DND-41 (cell line): Measurements from ENCODE around the gene TRIM7.

Source experiments
- ATAC-seq: fragments of 200-7000 bp; cut with Tn5 transposase; 3 replicates; pipeline ENCODE4 v1.9.1; 2021; ENCODE audit warnings: low read depth; ENCODE audit not compliant: insufficient read depth
- DNase-seq: peaks from one replicate; pipeline ENCODE4 v3.0.0-alpha.2; 2020
- H2AFZ ChIP-seq: 2 replicates; pipeline ENCODE4 v1.6.0; 2012; ENCODE audit warnings: low read depth, low read length
- H3K27ac ChIP-seq: 2 replicates; pipeline ENCODE4 v1.5.1; 2012; ENCODE audit warnings: low read length, inconsistent platforms
- H3K27me3 ChIP-seq: fragments of 200-600 bp; sonication (generic); 2 replicates; pipeline ENCODE4 v1.6.0; 2012; ENCODE audit warnings: low read length, mild to moderate bottlenecking, inconsistent platforms; ENCODE audit not compliant: insufficient read depth, poor library complexity
- H3K36me3 ChIP-seq: 2 replicates; pipeline ENCODE4 v1.5.1; 2012; ENCODE audit warnings: low read length, inconsistent platforms; ENCODE audit not compliant: insufficient read depth
- H3K4me1 ChIP-seq: 2 replicates; pipeline ENCODE4 v1.5.1; 2012; ENCODE audit warnings: mild to moderate bottlenecking, low read length; ENCODE audit not compliant: insufficient read depth
- H3K4me2 ChIP-seq: 2 replicates; pipeline ENCODE4 v1.6.0; 2012; ENCODE audit warnings: mild to moderate bottlenecking, moderate library complexity, low read length, inconsistent platforms; ENCODE audit not compliant: insufficient read depth
- H3K4me3 ChIP-seq, 2 experiments: fragments of 200-600 bp in 1 of 2; shearing (Covaris generic) in 1 of 2; 2 replicates each; pipeline ENCODE4 v1.5.1; 2012 to 2016; ENCODE audit warnings: inconsistent platforms in 2 of 2, low read length in 2 of 2, mild to moderate bottlenecking in 2 of 2, low read depth in 1 of 2, moderate library complexity in 1 of 2
- H3K79me2 ChIP-seq: 2 replicates; pipeline ENCODE4 v1.6.0; 2012; ENCODE audit warnings: low read length, inconsistent platforms; ENCODE audit not compliant: insufficient read depth
- H3K9ac ChIP-seq: 2 replicates; pipeline ENCODE4 v1.6.0; 2012; ENCODE audit warnings: low read depth, mild to moderate bottlenecking, inconsistent platforms, low read length, moderate library complexity
- H3K9me3 ChIP-seq: 2 replicates; pipeline ENCODE4 v1.5.1; 2012; ENCODE audit warnings: low read length, moderate library complexity, mild to moderate bottlenecking, inconsistent platforms; ENCODE audit not compliant: insufficient read depth, severe bottlenecking
- H4K20me1 ChIP-seq: 2 replicates; pipeline ENCODE4 v1.6.0; 2012; ENCODE audit warnings: low read length; ENCODE audit not compliant: insufficient read depth
- CTCF ChIP-seq: IDR thresholded peaks from 2 replicates; pipeline ENCODE4 v1.5.1; 2012; ENCODE audit warnings: borderline replicate concordance, low read length, moderate library complexity, mild to moderate bottlenecking; ENCODE audit not compliant: poor library complexity, severe bottlenecking; ENCODE audit errors: extremely low read depth
- EZH2 ChIP-seq: IDR thresholded peaks from 3 replicates; pipeline ENCODE4 v1.6.1; 2012; ENCODE audit warnings: borderline replicate concordance, low read depth, mild to moderate bottlenecking, moderate library complexity, low read length, inconsistent platforms; ENCODE audit not compliant: severe bottlenecking

TRIM7 gene

DNA sequence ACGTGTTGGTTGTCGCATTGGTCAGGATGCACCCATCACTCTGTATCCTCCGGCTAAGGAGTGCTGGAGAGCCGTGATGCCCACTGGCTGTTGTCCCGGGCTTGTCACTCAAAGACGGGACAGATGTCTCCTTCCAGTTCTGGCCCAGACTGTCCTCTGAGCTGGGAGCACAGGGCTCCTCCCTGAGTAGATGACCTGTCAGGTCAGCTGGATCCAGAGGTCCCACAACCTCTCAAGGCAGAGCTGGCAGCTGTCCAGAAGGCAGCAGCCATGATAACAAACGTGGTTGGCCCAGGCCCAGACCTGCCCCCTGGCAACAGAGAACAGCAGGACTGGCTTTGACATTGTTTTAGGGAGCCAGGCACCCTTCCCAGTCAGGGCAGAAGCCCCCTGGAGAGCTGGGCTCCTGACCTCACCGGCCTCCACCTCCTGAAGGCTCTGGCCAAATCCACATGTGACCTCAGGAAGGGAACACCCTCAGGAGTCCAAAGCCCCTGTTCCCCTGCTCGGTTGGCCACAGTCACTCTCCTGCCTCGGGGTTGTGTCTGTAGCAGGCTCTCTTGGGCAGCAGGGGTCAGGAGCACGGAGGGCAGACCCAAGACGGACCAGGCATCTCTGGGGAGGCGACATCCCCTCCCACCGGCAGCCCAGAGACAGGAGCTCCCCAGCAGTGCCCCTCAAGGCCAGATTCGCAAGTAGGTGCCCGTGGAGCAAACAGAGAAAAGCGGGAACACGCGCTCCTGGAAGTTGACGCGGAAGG, 10.3 kb downstream of the TRIM7 start:
- ATAC-seq: no peak

GRCh38 chr5:181193656-181194055, 11.3 kb downstream of the TRIM7 start:
- Histone ChIP-seq H2AFZ (no peak overlapping the region), H3K27me3 (no peaks in the 10 kb centered on the region), H3K9ac (no peak overlapping the region), H3K4me1 (peaks cover 35% of the 10 kb centered on the region), H3K36me3 (no peaks in the 10 kb centered on the region; the same call in 1 of the 2 replicates), H3K27ac (no peak overlapping the region), H3K4me3 (no peak overlapping the region), H3K79me2 (peaks cover 9% of the 10 kb centered on the region), H3K9me3 (no peaks in the 10 kb centered on the region), H4K20me1 (no peaks in the 10 kb centered on the region), H3K4me2 (no peak overlapping the region)
- no peak for DNase-seq
- TF ChIP-seq CTCF (no peak), EZH2 (no peak)
- ATAC-seq: no peak

More for the DNA sequence above, 10.3 kb downstream of the TRIM7 start:
- TF ChIP-seq CTCF: no peak
- no peak for TF ChIP-seq EZH2
- no peak overlapping the region for H3K9ac ChIP-seq
- H3K4me1 ChIP-seq: peaks cover 33% of the 10 kb centered on the region
- no peaks in the 10 kb centered on the region for H3K36me3 ChIP-seq
- no peak for DNase-seq
- no peaks in the 10 kb centered on the region for H4K20me1 ChIP-seq
- H3K27me3 ChIP-seq: no peaks in the 10 kb centered on the region
- H3K79me2 ChIP-seq: peaks cover 9% of the 10 kb centered on the region
- H3K9me3 ChIP-seq: no peaks in the 10 kb centered on the region
- H2AFZ ChIP-seq: no peak overlapping the region
- no peak overlapping the region for H3K4me3 ChIP-seq
- no peak overlapping the region for H3K27ac ChIP-seq
- H3K4me2 ChIP-seq: no peak overlapping the region

GRCh38 chr5:181192337-181193046, 12.5 kb downstream of the TRIM7 start:
- Histone ChIP-seq H3K4me1 (peaks cover 42% of the 10 kb centered on the region), H3K36me3 (no peaks in the 10 kb centered on the region; the same call in 1 of the 2 replicates), H3K79me2 (peaks cover 9% of the 10 kb centered on the region), H2AFZ (peak overlapping the region; percentile 86), H3K27me3 (no peaks in the 10 kb centered on the region), H3K27ac (peak overlapping the region; percentile 90), H3K4me3 (peak overlapping the region; percentile 81 to 92; a peak in 3 of 4 replicates), H3K9ac (peak overlapping the region; percentile 85), H4K20me1 (no peaks in the 10 kb centered on the region), H3K4me2 (peak overlapping the region; percentile 100), H3K9me3 (no peaks in the 10 kb centered on the region)
- DNase-seq: no peak
- no peak for ATAC-seq
- no peak for TF ChIP-seq EZH2
- TF ChIP-seq CTCF: no peak
